A549 (cell line): ENCODE measurements around the gene DDR1.

Experiments
- ESRRA ChIP-seq: fragments of 150-350 bp; IDR thresholded peaks from 2 replicates; pipeline ENCODE4 v1.6.1; 2014; ENCODE audit warnings: mild to moderate bottlenecking, low read length, borderline replicate concordance
- JUNB ChIP-seq: fragments of >200 bp; sonication (Bioruptor Twin); formaldehyde crosslinking; IDR thresholded peaks from 2 replicates; pipeline ENCODE4 v1.6.1; 2016
- TF ChIP-seq, protein P1 (sequence below): fragments of >200 bp; sonication (Bioruptor Twin); formaldehyde crosslinking; IDR thresholded peaks from 3 replicates; pipeline ENCODE4 v1.5.1; 2016

DNA sequence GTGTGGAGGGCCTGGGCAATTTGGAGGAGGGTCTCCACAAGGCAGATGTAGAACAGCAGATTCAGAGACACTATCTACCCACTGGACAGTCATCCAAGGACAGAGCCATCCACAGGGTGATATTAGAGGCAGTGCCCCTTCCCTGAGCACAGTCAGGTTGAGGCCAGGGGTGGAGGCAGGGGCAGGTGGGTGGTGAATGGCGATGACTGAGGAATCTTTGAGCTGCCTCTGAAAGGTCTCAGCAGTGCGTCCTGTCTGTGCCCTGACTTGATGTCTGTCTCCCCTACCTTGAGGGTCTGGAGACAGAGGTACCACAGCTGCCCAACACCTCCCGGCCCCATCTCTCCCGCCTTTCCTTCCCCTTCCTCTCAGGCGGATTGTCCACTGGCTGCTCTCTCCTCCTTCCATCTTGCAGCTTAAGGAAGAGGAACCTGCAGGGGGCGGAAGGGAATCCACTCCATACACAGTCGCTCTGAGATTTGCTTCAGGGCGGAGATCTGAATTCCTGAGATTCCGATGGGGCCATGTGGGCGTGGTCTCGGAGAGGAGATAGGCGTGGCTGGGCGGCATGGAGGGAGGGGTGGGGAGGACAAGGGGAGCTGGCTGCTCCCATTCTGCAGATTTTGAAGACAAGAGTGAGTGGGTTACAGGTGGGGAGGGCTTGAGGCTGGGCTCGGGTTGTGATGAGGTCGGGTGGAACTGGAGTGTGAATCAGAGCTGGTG lies 58.2 kb downstream of the DDR1 start:
- TF ChIP-seq, protein P1, sequence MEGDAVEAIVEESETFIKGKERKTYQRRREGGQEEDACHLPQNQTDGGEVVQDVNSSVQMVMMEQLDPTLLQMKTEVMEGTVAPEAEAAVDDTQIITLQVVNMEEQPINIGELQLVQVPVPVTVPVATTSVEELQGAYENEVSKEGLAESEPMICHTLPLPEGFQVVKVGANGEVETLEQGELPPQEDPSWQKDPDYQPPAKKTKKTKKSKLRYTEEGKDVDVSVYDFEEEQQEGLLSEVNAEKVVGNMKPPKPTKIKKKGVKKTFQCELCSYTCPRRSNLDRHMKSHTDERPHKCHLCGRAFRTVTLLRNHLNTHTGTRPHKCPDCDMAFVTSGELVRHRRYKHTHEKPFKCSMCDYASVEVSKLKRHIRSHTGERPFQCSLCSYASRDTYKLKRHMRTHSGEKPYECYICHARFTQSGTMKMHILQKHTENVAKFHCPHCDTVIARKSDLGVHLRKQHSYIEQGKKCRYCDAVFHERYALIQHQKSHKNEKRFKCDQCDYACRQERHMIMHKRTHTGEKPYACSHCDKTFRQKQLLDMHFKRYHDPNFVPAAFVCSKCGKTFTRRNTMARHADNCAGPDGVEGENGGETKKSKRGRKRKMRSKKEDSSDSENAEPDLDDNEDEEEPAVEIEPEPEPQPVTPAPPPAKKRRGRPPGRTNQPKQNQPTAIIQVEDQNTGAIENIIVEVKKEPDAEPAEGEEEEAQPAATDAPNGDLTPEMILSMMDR = peak; percentile 41
- no peak for TF ChIP-seq JUNB
- TF ChIP-seq ESRRA = no peak
